HG03571 (cell line): ENCODE measurements around the gene CALHM1.
"Not testable (repeated sequence)": the region's sequence is repeated elsewhere in the genome, so short reads cannot be mapped to it uniquely, and the experiment has no call there.

Experiments
- ATAC-seq: cut with Tn5 transposase; IDR thresholded peaks from one replicate; pipeline ENCODE4 v1.9.1; 2021; ENCODE audit not compliant: unreplicated experiment

CALHM1 gene, protein sequence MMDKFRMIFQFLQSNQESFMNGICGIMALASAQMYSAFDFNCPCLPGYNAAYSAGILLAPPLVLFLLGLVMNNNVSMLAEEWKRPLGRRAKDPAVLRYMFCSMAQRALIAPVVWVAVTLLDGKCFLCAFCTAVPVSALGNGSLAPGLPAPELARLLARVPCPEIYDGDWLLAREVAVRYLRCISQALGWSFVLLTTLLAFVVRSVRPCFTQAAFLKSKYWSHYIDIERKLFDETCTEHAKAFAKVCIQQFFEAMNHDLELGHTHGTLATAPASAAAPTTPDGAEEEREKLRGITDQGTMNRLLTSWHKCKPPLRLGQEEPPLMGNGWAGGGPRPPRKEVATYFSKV

DNA sequence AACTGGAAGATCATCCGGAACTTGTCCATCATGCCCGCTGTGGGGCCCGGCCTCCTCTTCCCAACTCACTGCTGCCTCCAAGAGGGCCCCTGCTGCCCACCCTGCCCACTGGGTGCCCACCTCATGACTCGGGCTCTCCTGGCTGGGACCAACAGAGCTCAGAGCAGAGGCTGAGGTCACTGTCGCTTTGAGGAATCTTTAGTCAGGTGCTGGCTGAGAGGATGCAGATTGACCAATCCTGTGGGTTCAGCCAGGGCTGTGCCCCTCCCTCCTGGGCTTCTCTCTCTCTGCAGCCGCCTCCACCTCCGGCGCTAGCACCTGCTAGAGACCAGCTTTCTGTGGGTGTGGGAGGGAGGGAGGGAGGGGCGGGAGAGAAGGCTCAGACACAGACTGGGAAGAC is at the start of gene CALHM1:
CALHM1 (minus strand) TSS at position 181 of the 400 bp plus-strand sequence; CDS start at position 32, 149 bp downstream.
- no peak for ATAC-seq

DNA sequence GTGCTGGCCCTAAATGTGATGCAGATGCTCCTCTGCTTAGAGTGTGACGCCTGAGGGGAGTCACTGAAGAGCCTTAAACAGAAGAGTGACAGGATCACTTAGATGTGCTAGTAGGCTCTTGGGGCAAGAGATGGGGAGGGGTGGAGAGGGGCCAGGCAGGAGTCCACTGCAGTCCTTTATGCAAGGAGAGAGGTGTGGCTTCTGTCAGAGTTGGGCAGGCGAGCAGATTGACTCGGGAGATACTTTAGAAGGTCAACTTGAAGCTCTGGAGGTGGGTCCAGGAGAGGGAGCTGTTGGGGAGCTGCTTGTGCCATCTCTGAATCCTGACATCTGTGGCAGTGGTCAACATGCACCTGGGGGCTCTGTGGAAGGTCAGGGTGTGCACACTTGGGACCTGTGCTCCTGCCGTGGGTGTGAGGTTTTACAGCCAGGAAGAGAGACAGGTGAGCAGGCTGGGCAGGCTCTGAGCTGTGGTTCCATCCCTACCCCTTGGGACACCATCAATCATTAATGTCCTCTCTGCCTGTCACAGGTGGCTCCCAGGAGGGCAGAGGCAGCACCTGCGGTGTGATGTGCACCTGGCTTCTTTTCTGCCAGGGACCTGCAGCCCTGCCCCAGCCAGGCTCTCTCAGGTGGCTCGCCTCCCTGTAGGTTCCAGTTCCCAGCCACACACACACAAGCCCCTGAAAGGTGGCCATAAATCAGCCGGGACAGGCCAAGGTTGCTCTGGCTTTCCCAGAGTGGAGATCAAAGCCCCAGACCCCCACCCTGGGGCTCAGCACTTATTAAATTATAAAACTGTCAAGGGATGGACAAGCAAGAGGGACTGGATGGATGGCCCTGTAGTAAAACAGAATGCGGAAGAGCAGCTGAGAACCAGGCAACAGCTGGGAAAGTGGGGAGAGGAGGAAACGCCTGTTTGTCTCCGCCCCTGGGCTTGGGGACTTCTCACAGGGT is 48.8 kb upstream of the CALHM1 start:
- ATAC-seq, result no peak

DNA sequence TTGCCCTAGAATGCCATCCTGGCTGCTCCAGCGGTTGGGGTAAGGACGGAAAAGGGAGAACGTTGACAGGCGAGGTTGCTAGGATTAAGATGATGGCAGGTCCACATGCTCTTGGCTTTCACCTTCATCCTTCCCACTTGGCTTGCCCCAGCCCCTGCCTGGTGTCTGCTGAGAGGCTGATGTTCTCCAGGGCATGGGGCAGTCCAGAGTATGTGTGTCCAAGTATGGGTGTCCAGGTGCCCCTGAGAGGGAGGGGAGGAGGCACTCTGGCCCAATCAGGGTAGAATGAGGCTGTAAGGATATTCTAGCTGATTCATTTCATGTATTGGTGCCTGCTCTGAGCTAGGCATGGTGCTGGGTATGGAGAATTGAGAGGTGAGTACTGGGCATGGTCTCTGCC is 47.4 kb upstream of the CALHM1 start:
- no peak for ATAC-seq

DNA sequence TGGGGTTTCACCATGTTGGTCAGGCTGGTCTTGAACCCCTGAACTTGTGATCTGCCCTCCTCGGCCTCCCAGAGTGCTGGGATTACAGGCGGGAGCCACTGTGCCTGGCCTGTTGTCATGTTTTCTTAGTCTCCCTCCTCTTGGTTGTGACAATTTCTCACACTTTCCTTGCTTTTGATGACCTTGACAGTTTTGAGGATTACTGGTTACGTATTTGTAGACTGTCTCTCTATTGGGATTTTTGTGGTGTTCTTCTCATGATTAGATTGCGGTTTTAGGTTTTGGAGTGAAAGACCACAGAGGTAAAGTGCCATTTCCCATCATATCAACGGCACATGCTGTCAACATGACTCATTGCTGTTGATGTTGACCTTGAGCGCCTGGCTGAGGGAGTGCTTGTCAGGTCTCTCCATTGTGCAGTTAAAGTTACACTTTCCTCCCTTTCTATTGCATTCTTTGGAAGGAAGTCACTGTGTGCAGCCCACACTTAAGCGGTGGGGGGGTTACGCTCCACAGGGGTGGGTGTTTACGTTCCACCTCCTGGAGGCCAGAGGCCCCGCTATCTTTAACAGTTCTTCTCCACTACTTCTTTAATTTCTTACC is 45.6 kb upstream of the CALHM1 start:
- ATAC-seq, result no peak

DNA sequence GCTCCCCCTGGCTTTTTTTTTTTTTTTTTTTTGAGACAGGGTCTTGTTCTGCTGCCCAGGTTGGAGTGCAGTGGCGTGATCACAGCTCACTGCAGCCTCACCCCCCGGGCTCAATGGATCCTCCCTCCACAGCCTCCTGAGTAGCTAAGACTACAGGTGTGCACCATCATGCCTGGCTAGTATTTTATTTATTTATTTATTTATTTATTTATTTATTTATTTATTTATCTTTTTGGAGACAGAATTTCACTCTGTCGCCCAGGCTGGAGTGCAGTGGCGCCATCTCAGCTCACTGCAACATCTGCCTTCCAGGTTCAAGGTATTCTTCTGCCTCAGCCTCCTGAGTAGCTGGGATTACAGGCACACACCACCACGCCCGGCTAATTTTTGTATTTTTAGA is 45.1 kb upstream of the CALHM1 start:
- not testable (repeated sequence) for ATAC-seq

DNA sequence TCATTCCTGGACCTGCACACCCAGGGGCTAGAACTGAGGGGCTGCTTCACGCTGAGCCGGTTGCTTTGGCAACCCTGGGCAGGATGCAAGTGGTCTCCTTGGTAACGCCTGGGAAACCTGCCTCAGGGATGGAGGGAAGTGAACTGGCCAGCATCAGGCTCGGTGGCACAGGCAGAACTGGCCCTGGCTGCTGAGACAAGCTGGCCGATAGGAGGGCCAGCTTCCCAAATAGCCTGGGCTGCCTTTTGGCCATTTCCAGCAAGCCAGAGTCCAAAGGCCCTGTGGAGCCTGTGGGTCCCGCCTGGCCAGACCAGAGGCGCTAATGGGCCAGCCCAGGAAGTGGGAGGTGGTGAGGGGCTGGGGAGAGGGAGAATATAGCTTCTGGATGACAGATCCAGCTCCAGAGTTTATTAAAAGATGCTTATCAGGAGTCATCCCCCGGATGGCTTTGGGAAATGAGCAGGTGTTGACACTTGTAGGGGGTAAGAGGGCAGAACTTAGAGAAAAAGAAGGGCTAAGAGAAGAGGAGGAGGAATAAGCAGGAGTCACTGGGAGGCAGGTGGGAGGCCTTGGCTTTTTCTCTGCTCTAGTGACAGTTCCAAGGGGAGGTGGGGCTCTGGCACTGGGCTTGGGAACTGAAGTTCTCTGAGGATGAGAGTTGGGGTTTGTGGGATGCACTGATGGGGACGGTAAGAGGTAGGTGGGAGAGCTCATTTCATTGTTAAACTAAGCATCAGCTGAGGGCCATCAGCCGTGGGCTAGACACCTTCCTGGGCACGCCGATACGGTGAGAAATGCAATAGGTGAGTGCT is 44.4 kb upstream of the CALHM1 start:
- ATAC-seq, result no peak

DNA sequence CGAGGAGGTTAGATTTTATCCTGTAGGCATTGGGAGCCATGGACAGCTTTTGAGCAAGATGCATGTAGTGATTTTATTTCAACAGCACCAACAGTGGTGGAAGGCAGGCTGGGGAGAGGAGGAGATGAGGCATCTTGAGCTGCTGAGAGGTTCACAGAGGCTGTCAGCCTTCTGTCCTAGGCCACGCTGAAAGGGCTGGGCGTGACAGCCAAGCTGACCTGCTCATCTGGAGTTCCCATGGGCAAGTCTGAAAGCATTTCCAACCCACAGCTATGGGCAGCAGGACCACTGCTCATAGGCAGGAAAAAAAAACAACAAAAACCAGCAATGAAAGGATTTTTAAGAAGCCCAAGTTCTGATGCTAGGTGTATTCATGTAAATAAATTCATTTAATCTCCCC is 42.5 kb upstream of the CALHM1 start:
- ATAC-seq, result no peak

DNA sequence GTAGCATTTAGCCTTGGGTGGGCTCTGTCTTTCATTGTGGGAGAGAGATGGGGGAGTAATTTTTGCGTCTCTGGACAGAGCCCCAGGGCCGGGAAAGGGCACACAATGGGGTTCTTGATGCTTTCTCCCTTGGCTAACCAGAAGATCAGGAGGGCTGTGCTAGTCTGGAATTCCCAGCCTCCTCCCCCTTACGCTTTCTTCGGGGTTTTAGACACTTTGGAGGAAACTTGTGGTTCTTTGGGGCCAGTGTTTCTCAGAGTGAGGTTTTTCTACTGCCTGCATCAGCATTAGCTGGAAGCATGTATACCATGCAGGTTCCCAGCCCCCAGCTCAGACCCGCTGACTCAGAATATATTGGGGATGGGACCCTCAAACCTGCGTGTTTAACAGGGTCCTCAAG is 41.8 kb upstream of the CALHM1 start:
- ATAC-seq, result no peak

DNA sequence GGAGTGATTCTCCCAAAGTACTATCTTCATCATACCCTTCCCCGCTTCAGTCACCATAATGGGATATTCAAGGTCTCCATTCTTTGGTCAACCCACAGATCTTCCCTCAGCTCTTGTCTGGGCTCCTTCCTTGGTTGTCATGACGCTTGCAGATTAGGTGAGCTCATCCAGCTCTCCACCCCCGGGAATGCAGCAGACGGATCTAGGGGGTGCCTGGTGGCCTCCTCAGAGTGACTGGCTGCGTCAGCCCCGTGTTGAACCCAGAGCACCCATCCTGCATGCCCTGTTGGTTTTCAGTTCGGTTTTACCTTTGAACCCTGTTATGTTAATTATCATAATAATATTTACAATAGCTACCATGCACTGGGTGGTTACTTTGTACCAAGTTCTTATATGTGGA is 41.2 kb upstream of the CALHM1 start:
- no peak for ATAC-seq

DNA sequence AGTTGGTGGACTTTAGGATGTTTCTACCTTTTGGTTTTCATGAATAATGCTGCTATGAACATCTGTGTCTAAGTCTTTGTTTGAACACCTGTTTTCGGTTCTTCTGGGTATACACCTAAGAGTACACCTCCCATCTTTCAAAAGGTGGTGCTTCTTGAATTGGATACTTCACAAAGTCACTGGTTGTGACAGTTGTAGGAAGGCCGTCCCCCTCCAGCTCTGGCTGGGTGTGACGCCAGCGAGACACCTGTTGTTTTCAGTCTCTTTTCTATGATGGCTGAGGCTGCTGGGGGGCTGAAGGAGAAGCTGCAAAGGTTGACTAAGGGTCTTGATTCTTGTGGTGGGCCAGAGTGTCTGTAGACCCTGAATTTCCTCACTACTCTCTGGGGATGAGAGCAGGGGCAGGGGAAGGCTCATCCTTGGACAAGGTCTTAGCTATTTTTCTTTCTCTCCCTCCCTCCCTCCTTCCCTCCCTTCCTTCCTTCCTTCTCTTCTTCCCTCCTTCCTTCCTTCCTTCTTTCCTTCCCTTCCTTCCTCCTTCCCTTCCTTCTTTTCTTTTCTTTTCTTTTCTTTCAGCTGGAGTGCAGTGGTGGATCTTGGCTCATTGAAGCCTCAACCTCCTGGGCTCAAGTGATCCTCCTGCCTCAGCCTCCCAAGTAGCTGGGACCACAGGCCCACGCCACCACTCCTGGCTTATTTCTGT is 40.4 kb upstream of the CALHM1 start:
- no peak for ATAC-seq

DNA sequence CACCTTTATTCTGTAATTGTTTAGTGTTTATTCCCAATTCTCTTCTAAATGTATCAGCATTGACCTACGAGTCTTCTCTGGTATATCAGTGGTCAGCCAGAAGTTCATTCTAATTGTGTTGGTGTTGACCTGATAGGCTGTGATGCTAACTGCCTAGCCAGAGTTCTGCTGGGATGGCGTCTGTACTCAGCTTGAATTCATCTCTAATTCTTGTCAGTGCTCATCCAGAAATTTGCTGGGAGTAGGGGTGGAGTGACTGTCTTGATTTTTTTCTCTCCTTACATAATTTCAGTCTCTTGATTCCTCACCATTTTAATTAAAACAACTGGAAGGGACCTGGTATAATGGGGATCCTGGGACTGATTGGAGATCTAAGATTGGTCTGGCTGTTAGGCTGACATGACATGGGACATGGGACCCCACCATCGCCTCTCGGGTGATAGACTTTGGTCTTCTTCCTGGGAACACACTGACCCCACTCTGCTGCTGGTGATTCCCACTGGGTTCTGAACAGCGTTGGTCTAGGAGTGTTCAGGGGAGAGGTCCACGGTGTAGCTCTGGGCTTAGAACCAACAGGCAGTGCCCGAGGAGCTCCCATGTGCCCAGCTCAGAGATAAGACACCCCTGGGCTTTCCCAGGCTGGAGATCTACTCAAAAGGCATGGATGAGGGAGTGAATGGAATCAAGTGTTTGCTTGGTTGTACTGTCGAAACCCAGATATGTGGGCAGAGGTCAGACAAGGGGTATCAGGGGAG is 38.6 kb upstream of the CALHM1 start:
- ATAC-seq, result no peak

DNA sequence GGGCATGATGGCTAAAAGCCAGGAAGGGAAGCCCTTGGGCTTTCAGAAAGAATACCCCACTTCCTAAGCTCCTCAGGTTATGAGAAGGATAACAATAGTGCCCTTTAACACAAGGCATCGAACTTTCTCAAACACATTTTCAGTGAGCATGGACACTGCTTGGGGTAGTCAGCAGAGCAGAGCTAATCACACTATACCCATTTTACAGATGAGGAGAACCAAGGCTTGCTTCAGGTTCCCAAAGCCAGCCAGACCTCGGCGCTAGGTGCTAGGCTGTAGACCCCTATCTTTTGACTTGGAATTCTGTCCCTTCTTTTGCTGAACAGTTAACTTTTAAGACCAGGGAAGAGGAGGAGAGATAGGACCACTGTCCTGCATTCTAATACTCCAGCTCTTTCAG is 36.6 kb upstream of the CALHM1 start:
- no peak for ATAC-seq

DNA sequence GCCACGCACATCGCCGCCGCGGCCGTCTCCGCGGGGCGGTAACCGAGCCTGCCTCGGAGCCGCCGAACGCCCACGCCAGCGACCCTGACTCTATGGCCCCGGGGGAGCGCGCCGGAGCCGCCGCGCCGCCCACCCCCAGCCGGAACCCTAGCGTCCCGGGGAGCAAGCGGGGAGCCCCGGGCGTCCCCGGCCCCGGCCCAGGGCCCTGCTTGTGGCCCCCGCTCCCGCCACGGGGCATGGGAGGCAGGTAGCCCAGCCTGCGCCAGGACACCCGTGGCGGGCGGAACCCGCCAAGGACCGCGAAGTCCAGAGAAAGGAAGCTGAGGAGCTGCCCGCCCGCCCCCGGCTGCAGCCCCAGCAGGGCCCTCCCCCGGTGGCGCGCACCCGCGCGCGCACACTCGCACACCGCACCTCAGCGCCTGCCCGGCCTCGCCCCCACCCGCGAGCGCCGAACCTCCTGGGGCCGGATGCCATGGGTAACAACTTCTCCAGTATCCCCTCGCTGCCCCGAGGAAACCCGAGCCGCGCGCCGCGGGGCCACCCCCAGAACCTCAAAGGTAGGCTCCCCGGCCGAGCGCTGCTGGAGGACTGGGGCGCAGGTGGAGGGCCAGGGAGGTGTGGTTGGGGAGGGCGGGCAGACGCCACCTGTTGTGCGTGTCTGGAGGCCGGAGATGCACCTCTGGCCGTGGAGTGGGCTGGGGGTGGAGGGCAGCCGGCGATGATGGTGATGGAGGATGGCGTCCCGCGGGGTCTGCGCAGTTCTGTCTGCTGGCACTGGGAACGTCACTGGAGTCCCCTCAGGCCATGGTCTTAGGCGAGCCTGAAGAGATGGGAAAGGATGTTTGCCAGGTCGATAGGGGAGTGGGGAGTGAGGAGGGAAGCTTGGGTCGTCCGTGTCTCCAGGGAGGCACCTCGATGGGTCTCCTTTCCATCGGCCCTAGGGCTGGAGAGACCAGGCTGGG is 35.5 kb upstream of the CALHM1 start:
- ATAC-seq, result no peak

DNA sequence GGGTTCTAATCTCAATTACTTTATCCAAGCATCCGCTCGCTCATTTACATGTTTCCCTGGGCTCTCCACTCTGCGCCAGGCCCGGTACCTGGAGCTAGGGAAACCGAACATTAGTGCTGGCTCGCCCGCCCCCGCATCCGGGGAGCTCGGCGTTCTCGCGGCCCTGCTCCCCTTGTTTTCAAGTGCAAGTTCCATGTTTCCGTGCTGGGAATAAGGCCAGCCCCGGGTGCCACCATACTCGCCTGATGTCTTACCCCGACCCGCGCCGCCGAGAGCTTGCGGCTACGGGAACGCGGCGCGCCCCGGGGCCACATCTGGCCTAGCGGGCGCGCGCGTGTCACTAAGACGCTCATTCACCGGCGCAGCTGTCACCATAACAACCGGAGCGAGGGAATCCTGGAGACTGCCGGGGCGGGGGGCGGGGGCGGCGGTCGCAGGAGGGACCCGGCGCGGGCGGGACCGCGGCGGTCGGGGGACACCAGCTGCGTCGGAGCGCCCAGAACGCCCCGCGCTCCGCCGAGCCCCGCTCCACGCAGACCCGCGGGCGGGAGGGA is 34.7 kb upstream of the CALHM1 start, which contains the start of gene NEURL1:
NEURL1 (plus strand) TSS at position 344 of the 554 bp plus-strand sequence. CDS start 683 bp downstream, outside the sequence.
- ATAC-seq, result no peak

DNA sequence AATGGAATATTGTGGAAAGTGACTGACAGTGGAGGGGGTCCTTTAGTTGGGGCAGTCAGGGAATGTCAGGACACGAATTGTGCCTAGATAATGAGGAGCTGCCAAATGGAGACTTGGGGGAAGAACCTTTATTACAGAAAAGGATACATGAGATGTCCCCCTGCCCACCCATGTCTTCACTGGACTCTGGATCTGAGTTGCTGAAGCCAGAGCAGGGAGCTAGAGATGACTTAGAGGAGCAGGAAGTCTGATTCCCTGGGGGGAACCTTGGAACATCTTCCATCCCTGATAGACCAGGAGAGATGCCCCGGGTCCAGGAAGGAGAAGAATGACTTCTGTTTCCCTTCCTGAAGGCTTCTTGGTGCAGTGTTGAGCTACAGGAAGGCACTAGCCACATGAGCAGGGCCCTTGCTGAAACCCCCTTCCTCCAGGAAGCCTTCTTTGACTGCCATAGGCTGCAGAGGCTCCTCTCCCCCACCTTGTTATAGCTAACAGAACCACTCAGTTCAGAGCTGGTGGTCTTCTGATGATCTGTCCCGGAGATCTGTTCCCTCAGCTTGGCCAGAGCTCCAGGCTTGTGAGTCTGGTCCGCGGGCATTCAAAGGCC is 34.1 kb upstream of the CALHM1 start:
- ATAC-seq, result no peak

DNA sequence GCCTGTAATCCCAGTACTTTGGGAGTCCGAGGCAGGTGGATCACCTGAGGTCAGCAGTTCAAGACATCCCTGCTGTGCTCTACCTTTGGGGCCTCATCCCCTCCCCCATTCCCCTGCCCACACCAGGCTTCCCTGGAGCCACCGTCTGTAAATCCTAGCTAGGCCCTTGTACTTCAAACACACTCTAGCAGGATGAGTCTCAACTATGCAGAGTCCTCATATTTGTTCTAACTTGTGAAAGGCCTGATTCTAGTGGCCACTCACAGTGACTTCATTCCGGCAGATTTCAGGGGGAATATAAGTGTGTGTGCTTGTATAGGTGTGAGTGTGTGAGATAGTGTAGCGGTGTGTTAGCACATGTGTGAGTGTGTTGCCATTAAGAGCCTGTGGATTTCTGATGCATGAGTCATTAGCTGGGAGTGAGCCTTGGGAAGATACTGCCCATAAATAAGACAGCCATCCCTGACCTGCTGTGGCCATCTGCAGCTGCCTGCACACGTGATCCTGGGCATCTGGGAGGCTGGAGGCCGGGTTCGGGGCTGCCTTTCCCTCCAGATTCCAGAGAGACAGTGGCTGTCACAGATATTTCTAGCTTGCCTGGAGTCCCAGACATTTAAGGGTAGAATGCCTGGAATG is 33.1 kb upstream of the CALHM1 start:
- ATAC-seq, result no peak

DNA sequence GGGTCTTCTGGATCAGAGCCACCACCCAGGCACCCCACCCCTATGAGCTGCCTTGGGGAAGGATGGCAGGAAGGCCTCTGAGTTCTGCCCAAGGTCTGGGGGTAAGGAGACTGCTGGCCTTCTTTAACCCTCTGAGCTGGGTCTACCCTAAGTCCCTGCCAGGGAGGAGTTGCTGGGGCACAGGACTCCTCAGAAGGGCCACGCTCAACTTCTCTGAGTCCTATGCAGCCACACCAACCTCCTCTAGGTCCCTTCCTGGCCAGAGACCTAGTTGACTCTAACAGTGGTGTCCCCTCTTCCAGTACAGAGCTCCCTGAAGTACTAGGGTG is 32.2 kb upstream of the CALHM1 start:
- ATAC-seq, result no peak
